Activated naive CD4-positive, alpha-beta T cell treated with Interleukin-2 at 50 U/mL for 16 hours (primary cell): ENCODE results near the gene KCNH8.

Source experiments
- DNase-seq: peaks from one replicate; pipeline ENCODE4 v3.0.0-alpha.2; 2020

Gene KCNH8

GRCh38 chr3:19392150-19392549, 243.8 kb downstream of the KCNH8 start:
- no peak for DNase-seq

- DNase-seq: no peak
These were observed 246.6 kb downstream of the KCNH8 start for GRCh38 chr3:19394946-19395345.

- no peak for DNase-seq
These were observed 248.4 kb downstream of the KCNH8 start for GRCh38 chr3:19396726-19397125.

GRCh38 chr3:19399356-19399755, 251.0 kb downstream of the KCNH8 start:
- DNase-seq: no peak

- DNase-seq: no peak
These were observed 251.5 kb downstream of the KCNH8 start for GRCh38 chr3:19399836-19400235.

- DNase-seq: no peak
These were observed 271.8 kb downstream of the KCNH8 start for GRCh38 chr3:19420159-19420558.

- DNase-seq: no peak
These were observed 277.5 kb downstream of the KCNH8 start for GRCh38 chr3:19425825-19426224.

- no peak for DNase-seq
These were observed 279.3 kb downstream of the KCNH8 start for GRCh38 chr3:19427422-19428149.

- DNase-seq: no peak
These were observed 280.4 kb downstream of the KCNH8 start for GRCh38 chr3:19428729-19429128.

GRCh38 chr3:19432669-19433068, 284.4 kb downstream of the KCNH8 start:
- no peak for DNase-seq

- no peak for DNase-seq
These were observed 288.4 kb downstream of the KCNH8 start for GRCh38 chr3:19436746-19437145.

GRCh38 chr3:19439944-19440343, 291.6 kb downstream of the KCNH8 start:
- no peak for DNase-seq

- DNase-seq: no peak
These were observed 297.8 kb downstream of the KCNH8 start for GRCh38 chr3:19446138-19446537.

GRCh38 chr3:19446687-19447086, 298.4 kb downstream of the KCNH8 start:
- DNase-seq: no peak

- no peak for DNase-seq
These were observed 307.2 kb downstream of the KCNH8 start for GRCh38 chr3:19455546-19455945.

- DNase-seq: no peak
These were observed 308.4 kb downstream of the KCNH8 start for GRCh38 chr3:19456738-19457137.

GRCh38 chr3:19457449-19457848, 309.1 kb downstream of the KCNH8 start:
- DNase-seq: no peak

GRCh38 chr3:19467761-19468160, 319.5 kb downstream of the KCNH8 start:
- no peak for DNase-seq

GRCh38 chr3:19471138-19471537, 322.8 kb downstream of the KCNH8 start:
- no peak for DNase-seq

GRCh38 chr3:19473971-19474580, 325.8 kb downstream of the KCNH8 start:
- no peak for DNase-seq

GRCh38 chr3:19476281-19476680, 328.0 kb downstream of the KCNH8 start:
- no peak for DNase-seq

- DNase-seq: no peak
These were observed 337.0 kb downstream of the KCNH8 start for GRCh38 chr3:19485267-19485666.

- no peak for DNase-seq
These were observed 339.1 kb downstream of the KCNH8 start for GRCh38 chr3:19487386-19487785.

GRCh38 chr3:19488939-19489338, 340.6 kb downstream of the KCNH8 start:
- no peak for DNase-seq

- no peak for DNase-seq
These were observed 341.6 kb downstream of the KCNH8 start for GRCh38 chr3:19489936-19490335.
